Left lung (tissue), 10 donors: ENCODE measurements around the gene PLIN1. TPM values are rescaled to one million over a fixed set of nuclear protein-coding genes. Genes with fewer than 3 reads are reported as not detected.

Source experiments
- ATAC-seq: fragments of 200-7000 bp; cut with Tn5 transposase; one replicate; pipeline ENCODE4 v1.9.1; 2020; ENCODE audit warnings: moderate library complexity
- DNase-seq, 4 donors: peaks; one replicate each; pipeline ENCODE4 v3.0.0-alpha.2; 2013 to 2020
- H3K27ac ChIP-seq, 2 donors: fragments of 200-600 bp; sonication (generic) in 1 of 2; one replicate each; pipeline versions ENCODE4 v1.5.0 to v1.8.0; 2020 to 2021
- H3K27me3 ChIP-seq, 2 donors: fragments of 200-600 bp; sonication (generic) in 1 of 2; one replicate each; pipeline versions ENCODE4 v1.5.0 to v1.8.0; 2020 to 2021
- H3K36me3 ChIP-seq, 2 donors: fragments of 200-600 bp; sonication (generic) in 1 of 2; one replicate each; pipeline versions ENCODE4 v1.5.0 to v1.8.0; 2020 to 2021
- H3K4me1 ChIP-seq, 2 donors: fragments of 200-600 bp; one replicate each; pipeline ENCODE4 v1.8.0; 2021
- H3K4me3 ChIP-seq, 2 donors: fragments of 200-600 bp; sonication (generic) in 1 of 2; one replicate each; pipeline versions ENCODE4 v1.5.0 to v1.8.0; 2020 to 2021; ENCODE audit warnings: mild to moderate bottlenecking in 1 of 2
- H3K9me3 ChIP-seq, 2 donors: fragments of 200-600 bp; sonication (generic) in 1 of 2; one replicate each; pipeline versions ENCODE4 v1.5.0 to v1.8.0; 2020 to 2021
- CTCF ChIP-seq, 2 donors: fragments of 200-600 bp; sonication (generic) in 1 of 2; IDR thresholded peaks; one replicate each; pipeline versions ENCODE4 v1.5.0 to v1.8.0; 2021; ENCODE audit warnings: antibody characterized with exemption in 2 of 2
- intact Hi-C, 2 donors: fragments of 100-400 bp; cut with DNase I; formaldehyde crosslinking; loops; one replicate each; pipeline versions ENCODE4 v1.11.2 to v1.14.2; 2022
- polyA plus RNA-seq, 6 donors: library from polyadenylated mRNA; unstranded; fragments of 120-200 nt; gene quantifications; one replicate each; pipeline ENCODE4 v1.2.1, GENCODE V29; 2013; ENCODE audit not compliant: insufficient read length in 6 of 6
- total RNA-seq, 2 donors: library from RNA; stranded (reverse); fragmentation: NEBNext Ultra II Directional; extraction: Animal tissue kit (Norgen Biotek cat#: 25700); gene quantifications; one replicate each; pipeline ENCODE4 v1.2.1, GENCODE V29; 2021
- donor health status: DM: no; HTN: yes; CAD: no.
- donor health status: DM: no; HTN: no; CAD: no.

Gene PLIN1
- total and polyA plus RNA-seq, 8 donors, result 0.37 to 1.7 (median 0.88) TPM

- H3K4me3 ChIP-seq, result no peak overlapping the region
- peaks cover 0 to 77% of the 10 kb centered on the region in 2 donors for H3K36me3 ChIP-seq
- DNase-seq (no peak), ATAC-seq (no peak)
- H3K27me3 ChIP-seq, result no peaks in the 10 kb centered on the region
- H3K4me1 ChIP-seq, result no peaks in the 10 kb centered on the region
- no peak overlapping the region for H3K27ac ChIP-seq
- TF ChIP-seq CTCF (IDR thresholded peaks at IDR 0.05), result no peak
- intact Hi-C loops, result no loop called here
- H3K9me3 ChIP-seq, result peaks cover 0 to 5% of the 10 kb centered on the region in 2 donors
Observed at GRCh38 chr15:89628806-89629715, 50.1 kb downstream of the PLIN1 start.

- intact Hi-C loops, result no loop called here
- Histone ChIP-seq H3K4me3 (no peak overlapping the region), H3K9me3 (peaks cover 0 to 2% of the 10 kb centered on the region in 2 donors), H3K27me3 (no peaks in the 10 kb centered on the region), H3K36me3 (peaks cover 0 to 85% of the 10 kb centered on the region in 2 donors), H3K27ac (no peak overlapping the region), H3K4me1 (no peaks in the 10 kb centered on the region)
- ATAC-seq, result no peak
- DNase-seq, result no peak
- no peak for TF ChIP-seq CTCF (IDR thresholded peaks at IDR 0.05)
Observed at GRCh38 chr15:89628301-89628700, 50.9 kb downstream of the PLIN1 start.

GRCh38 chr15:89627256-89627970 lies 51.8 kb downstream of the PLIN1 start:
- DNase-seq, result no peak
- H3K36me3 ChIP-seq, result peaks cover 0 to 92% of the 10 kb centered on the region in 2 donors
- ATAC-seq, result no peak
- no peaks in the 10 kb centered on the region for H3K9me3 ChIP-seq
- no peaks in the 10 kb centered on the region for H3K4me1 ChIP-seq
- no peak overlapping the region for H3K27ac ChIP-seq
- H3K4me3 ChIP-seq, result no peak overlapping the region
- intact Hi-C loops, result no loop called here
- no peaks in the 10 kb centered on the region for H3K27me3 ChIP-seq
- no peak for TF ChIP-seq CTCF (IDR thresholded peaks at IDR 0.05)

- intact Hi-C loops, result no loop called here
- H3K36me3 ChIP-seq, result peaks cover 0 to 89% of the 10 kb centered on the region in 2 donors
- no peaks in the 10 kb centered on the region for H3K4me1 ChIP-seq
- no peaks in the 10 kb centered on the region for H3K27me3 ChIP-seq
- no peak for ATAC-seq
- no peak for TF ChIP-seq CTCF (IDR thresholded peaks at IDR 0.05)
- DNase-seq, result no peak
- no peak overlapping the region for H3K27ac ChIP-seq
- no peak overlapping the region for H3K4me3 ChIP-seq
- H3K9me3 ChIP-seq, result no peaks in the 10 kb centered on the region
Observed at GRCh38 chr15:89625716-89626115, 53.5 kb downstream of the PLIN1 start.

GRCh38 chr15:89623165-89623564 lies 56.0 kb downstream of the PLIN1 start:
- no peak for TF ChIP-seq CTCF (IDR thresholded peaks at IDR 0.05)
- Histone ChIP-seq H3K4me1 (no peaks in the 10 kb centered on the region), H3K27ac (no peak overlapping the region), H3K9me3 (no peaks in the 10 kb centered on the region), H3K36me3 (peaks cover 0 to 88% of the 10 kb centered on the region in 2 donors), H3K27me3 (no peaks in the 10 kb centered on the region), H3K4me3 (no peak overlapping the region)
- DNase-seq, result no peak
- intact Hi-C loops, result no loop called here
- no peak for ATAC-seq
